Glutamatergic neuron (in vitro differentiated cells): ENCODE measurements around the gene RALGAPA2. TPM values are rescaled to one million over a fixed set of nuclear protein-coding genes. Genes with fewer than 3 reads are reported as not detected.
"Not testable (repeated sequence)": the region's sequence is repeated elsewhere in the genome, so short reads cannot be mapped to it uniquely, and the experiment has no call there.

Source experiments
- DNase-seq: peaks from one replicate; pipeline ENCODE4 v3.0.0; 2022
- H3K27ac Mint-ChIP-seq: one replicate; pipeline ENCODE4 v1.8.0; 2020; ENCODE audit warnings: mild to moderate bottlenecking, mixed read lengths, inconsistent platforms; ENCODE audit not compliant: unreplicated experiment
- H3K27me3 Mint-ChIP-seq: one replicate; pipeline ENCODE4 v1.8.0; 2020; ENCODE audit warnings: mild to moderate bottlenecking, moderate library complexity, mixed read lengths, inconsistent platforms; ENCODE audit not compliant: unreplicated experiment
- H3K36me3 Mint-ChIP-seq: one replicate; pipeline ENCODE4 v1.8.0; 2020; ENCODE audit warnings: mild to moderate bottlenecking, mixed read lengths, inconsistent platforms; ENCODE audit not compliant: unreplicated experiment
- H3K4me1 Mint-ChIP-seq: one replicate; pipeline ENCODE4 v1.8.0; 2020; ENCODE audit warnings: mild to moderate bottlenecking, low read depth, mixed read lengths, inconsistent platforms; ENCODE audit not compliant: unreplicated experiment
- H3K4me3 Mint-ChIP-seq: one replicate; pipeline ENCODE4 v1.8.0; 2020; ENCODE audit warnings: mild to moderate bottlenecking, mixed read lengths, inconsistent platforms; ENCODE audit not compliant: unreplicated experiment
- H3K9me3 Mint-ChIP-seq: one replicate; pipeline ENCODE4 v1.8.0; 2020; ENCODE audit warnings: mild to moderate bottlenecking, moderate library complexity, mixed read lengths, inconsistent platforms; ENCODE audit not compliant: unreplicated experiment
- total RNA-seq: library from RNA; stranded (reverse); fragmentation: NEBNext Ultra II Directional; extraction: Animal tissue kit (Norgen Biotek cat#: 25700); gene quantifications from one replicate; pipeline ENCODE4 v1.2.1, GENCODE V29; 2021; ENCODE audit not compliant: unreplicated experiment
- TF ChIP-seq, protein P1 (sequence below): fragments of 200-600 bp; sonication (generic); IDR thresholded peaks from one replicate; pipeline ENCODE4 v1.5.0; 2021; ENCODE audit not compliant: partially characterized antibody, unreplicated experiment

Gene RALGAPA2
- total RNA-seq, 1 donor from 2014 or later = 60.9 TPM

DNA sequence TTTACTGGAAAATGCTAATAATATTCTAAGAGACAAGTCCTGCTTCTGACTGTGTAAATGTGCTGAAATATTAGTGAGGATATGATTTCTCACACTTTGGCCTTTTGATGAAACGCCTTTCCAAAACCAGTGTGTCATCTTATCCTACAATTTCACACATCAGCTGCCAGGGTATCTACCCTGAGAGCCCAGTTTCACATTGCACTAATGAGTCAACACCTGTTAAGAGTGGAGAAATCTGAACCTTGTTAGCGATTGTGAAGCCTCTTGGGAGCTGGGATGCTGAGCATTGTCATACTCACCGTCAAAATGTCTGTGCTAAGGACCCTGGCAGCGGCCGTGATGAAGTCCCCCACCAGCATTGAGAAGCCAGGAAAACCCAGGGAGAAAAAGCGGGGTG, 166.0 kb downstream of the RALGAPA2 start:
- peaks cover 44% of the 10 kb centered on the region for H3K4me1 Mint-ChIP-seq
- DNase-seq = no peak
- TF ChIP-seq, protein P1, sequence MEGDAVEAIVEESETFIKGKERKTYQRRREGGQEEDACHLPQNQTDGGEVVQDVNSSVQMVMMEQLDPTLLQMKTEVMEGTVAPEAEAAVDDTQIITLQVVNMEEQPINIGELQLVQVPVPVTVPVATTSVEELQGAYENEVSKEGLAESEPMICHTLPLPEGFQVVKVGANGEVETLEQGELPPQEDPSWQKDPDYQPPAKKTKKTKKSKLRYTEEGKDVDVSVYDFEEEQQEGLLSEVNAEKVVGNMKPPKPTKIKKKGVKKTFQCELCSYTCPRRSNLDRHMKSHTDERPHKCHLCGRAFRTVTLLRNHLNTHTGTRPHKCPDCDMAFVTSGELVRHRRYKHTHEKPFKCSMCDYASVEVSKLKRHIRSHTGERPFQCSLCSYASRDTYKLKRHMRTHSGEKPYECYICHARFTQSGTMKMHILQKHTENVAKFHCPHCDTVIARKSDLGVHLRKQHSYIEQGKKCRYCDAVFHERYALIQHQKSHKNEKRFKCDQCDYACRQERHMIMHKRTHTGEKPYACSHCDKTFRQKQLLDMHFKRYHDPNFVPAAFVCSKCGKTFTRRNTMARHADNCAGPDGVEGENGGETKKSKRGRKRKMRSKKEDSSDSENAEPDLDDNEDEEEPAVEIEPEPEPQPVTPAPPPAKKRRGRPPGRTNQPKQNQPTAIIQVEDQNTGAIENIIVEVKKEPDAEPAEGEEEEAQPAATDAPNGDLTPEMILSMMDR = no peak
- H3K4me3 Mint-ChIP-seq = no peak overlapping the region
- peaks cover 4% of the 10 kb centered on the region for H3K27me3 Mint-ChIP-seq
- H3K27ac Mint-ChIP-seq = no peak overlapping the region
- peaks cover 4% of the 10 kb centered on the region for H3K9me3 Mint-ChIP-seq
- no peaks in the 10 kb centered on the region for H3K36me3 Mint-ChIP-seq

DNA sequence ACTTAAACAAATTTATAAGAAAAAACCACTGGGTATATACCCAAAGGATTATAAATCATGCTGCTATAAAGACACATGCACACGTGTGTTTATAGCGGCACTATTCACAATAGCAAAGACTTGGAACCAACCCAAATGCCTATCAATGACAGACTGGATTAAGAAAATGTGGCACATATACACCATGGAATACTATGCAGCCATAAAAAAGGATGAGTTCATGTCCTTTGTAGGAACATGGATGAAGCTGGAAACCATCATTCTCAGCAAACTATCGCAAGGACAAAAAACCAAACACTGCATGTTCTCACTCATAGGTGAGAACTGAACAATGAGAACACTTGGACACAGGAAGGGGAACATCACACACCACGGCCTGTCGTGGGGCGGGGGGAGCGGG, 169.1 kb downstream of the RALGAPA2 start:
- H3K9me3 Mint-ChIP-seq, H3K36me3 Mint-ChIP-seq, DNase-seq, H3K27me3 Mint-ChIP-seq, H3K4me3 Mint-ChIP-seq, H3K27ac Mint-ChIP-seq: not testable (repeated sequence)
- H3K4me1 Mint-ChIP-seq = peaks cover 24% of the 10 kb centered on the region

- TF ChIP-seq, protein P1 = no peak
- Mint-ChIP-seq H3K27me3 (peaks cover 2% of the 10 kb centered on the region), H3K9me3 (peaks cover 2% of the 10 kb centered on the region)
Observed at GRCh38 chr20:20536240-20536933, 176.1 kb downstream of the RALGAPA2 start.

DNA sequence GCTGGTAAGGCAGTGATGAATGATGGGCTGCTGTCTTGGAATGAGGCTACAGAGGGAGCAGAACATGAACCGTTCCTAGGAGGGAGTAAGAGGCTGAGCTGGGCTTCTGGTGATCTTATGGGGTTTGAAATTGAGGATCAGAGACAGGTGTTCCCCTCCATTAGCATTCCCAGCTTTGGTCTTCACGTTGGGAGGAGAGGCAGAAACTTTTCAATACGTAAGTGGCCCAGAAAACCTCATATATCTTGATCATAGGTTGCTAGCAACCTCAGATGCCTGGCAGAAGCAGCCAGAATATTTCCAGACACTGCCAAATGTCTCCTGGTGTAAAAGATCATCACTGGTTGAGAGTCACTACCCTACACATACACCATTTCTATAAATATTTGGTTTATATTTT, 177.4 kb downstream of the RALGAPA2 start:
- H3K9me3 Mint-ChIP-seq = peaks cover 2% of the 10 kb centered on the region
- TF ChIP-seq, protein P1 = no peak
- peaks cover 20% of the 10 kb centered on the region for H3K4me1 Mint-ChIP-seq
- no peaks in the 10 kb centered on the region for H3K36me3 Mint-ChIP-seq
- no peak for DNase-seq
- no peak overlapping the region for H3K4me3 Mint-ChIP-seq
- H3K27ac Mint-ChIP-seq = no peak overlapping the region
- H3K27me3 Mint-ChIP-seq = no peaks in the 10 kb centered on the region

More at GRCh38 chr20:20536240-20536933, 176.1 kb downstream of the RALGAPA2 start:
- H3K36me3 Mint-ChIP-seq = no peaks in the 10 kb centered on the region
- no peak for DNase-seq
- peaks cover 18% of the 10 kb centered on the region for H3K4me1 Mint-ChIP-seq
- H3K4me3 Mint-ChIP-seq = no peak overlapping the region
- H3K27ac Mint-ChIP-seq = no peak overlapping the region

GRCh38 chr20:20531283-20531682, 181.2 kb downstream of the RALGAPA2 start:
- Mint-ChIP-seq H3K27me3 (peaks cover 2% of the 10 kb centered on the region), H3K9me3 (peaks cover 3% of the 10 kb centered on the region), H3K4me3 (no peak overlapping the region), H3K27ac (no peak overlapping the region), H3K36me3 (peaks cover 9% of the 10 kb centered on the region), H3K4me1 (peaks cover 11% of the 10 kb centered on the region)
- TF ChIP-seq, protein P1 = no peak
- DNase-seq = no peak
